Esophagus muscularis mucosa (tissue), 4 donors: ENCODE results near the gene USP24. TPM values are rescaled to one million over a fixed set of nuclear protein-coding genes. Genes with fewer than 3 reads are reported as not detected.

Experiments used
- DNase-seq: peaks from one replicate; pipeline ENCODE4 v3.0.0-alpha.2; 2017; ENCODE audit errors: extremely low spot score
- H3K27ac ChIP-seq, 4 donors: fragments of 200-600 bp; sonication (generic); replicated peaks in 1 of 4; 1 replicate in 3 of 4; 2 replicates in 1 of 4; pipeline ENCODE4 v1.5.1; 2016 to 2019; ENCODE audit warnings: mild to moderate bottlenecking in 1 of 4
- H3K27me3 ChIP-seq, 4 donors: fragments of 200-600 bp; sonication (generic); one replicate each; pipeline versions ENCODE4 v1.5.1 to v1.6.0; 2016 to 2019
- H3K36me3 ChIP-seq, 4 donors: fragments of 200-600 bp; sonication (generic); one replicate each; pipeline ENCODE4 v1.5.1; 2016 to 2019
- H3K4me1 ChIP-seq, 4 donors: fragments of 200-600 bp; sonication (generic); one replicate each; pipeline ENCODE4 v1.5.1; 2016 to 2019
- H3K4me3 ChIP-seq, 4 donors: fragments of 200-600 bp; sonication (generic); 1 replicate in 2 of 4; 2 replicates in 2 of 4; pipeline ENCODE4 v1.5.1; 2016 to 2019; ENCODE audit warnings: mild to moderate bottlenecking in 4 of 4, moderate library complexity in 1 of 4
- H3K9me3 ChIP-seq, 4 donors: fragments of 200-600 bp; sonication (generic); 1 replicate in 3 of 4; 2 replicates in 1 of 4; pipeline ENCODE4 v1.5.1; 2016 to 2019
- EP300 ChIP-seq: sonication (generic); formaldehyde crosslinking; IDR thresholded peaks from one replicate; pipeline ENCODE4 v1.6.1; 2017; ENCODE audit warnings: antibody characterized with exemption
- POLR2A ChIP-seq: fragments of 450-650 bp; IDR thresholded peaks from one replicate; pipeline ENCODE4 v1.6.1; 2017; ENCODE audit warnings: antibody characterized with exemption, moderate library complexity, mild to moderate bottlenecking, low read depth
- POLR2AphosphoS5 ChIP-seq, 2 donors: sonication (generic); formaldehyde crosslinking; IDR thresholded peaks; one replicate each; pipeline ENCODE4 v1.6.1; 2017; ENCODE audit warnings: antibody characterized with exemption in 2 of 2
- WGBS: methylation state at CpG from one replicate; pipeline ENCODE4 v1.1.5; 2018; 5-methylcytosine and 5-hydroxymethylcytosine counted together
- intact Hi-C: fragments of 100-400 bp; cut with DNase I; formaldehyde crosslinking; loops from one replicate; pipeline ENCODE4 v1.15.1; 2023
- total RNA-seq, 4 donors: library from RNA; depleted of rRNA; stranded (reverse); fragments of >200 nt; gene quantifications; one replicate each; pipeline versions ENCODE4 v1.1.0 to v1.2.1, GENCODE V29; 2016
- TF ChIP-seq, protein P1 (sequence below), 3 experiments: fragments of 200-600 bp in 2 of 3; fragments of 450-650 bp in 1 of 3; sonication (generic) in 2 of 3; IDR thresholded peaks; one replicate each; pipeline ENCODE4 v1.5.1; 2017 to 2019; ENCODE audit warnings: antibody characterized with exemption in 3 of 3, mild to moderate bottlenecking in 2 of 3, moderate library complexity in 1 of 3

USP24 gene
- total RNA-seq, 4 donors from 2014 or later: 28.3 to 45.3 (median 37.7) TPM

DNA sequence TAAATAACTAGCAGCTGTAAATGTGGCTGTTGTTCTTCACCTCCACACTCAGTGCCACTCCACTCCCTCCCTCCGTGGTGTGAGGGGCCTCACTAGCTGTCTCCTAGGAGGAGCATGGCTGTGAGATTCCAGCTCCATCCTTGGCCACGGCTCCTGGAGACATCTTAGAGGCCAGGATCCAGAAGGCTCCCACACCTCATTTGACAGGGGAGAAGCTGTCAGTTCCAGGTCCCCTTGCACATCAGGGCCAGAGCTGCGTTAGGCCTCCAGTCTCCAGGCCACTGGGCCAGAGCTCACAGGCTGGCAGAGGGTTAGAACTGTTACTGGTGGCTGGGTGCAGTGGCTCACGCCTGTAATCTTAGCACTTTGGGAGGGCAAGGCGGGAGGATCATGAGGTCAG lies 160.8 kb downstream of the USP24 start:
- intact Hi-C loops: no loop called here
- H3K4me3 ChIP-seq: no peak overlapping the region
- H3K27me3 ChIP-seq: no peaks in the 10 kb centered on the region
- no peaks in the 10 kb centered on the region for H3K36me3 ChIP-seq
- H3K27ac ChIP-seq: no peak overlapping the region
- no peak for TF ChIP-seq POLR2AphosphoS5 (IDR thresholded peaks at IDR 0.05)
- no peak for TF ChIP-seq POLR2A
- TF ChIP-seq, protein P1, sequence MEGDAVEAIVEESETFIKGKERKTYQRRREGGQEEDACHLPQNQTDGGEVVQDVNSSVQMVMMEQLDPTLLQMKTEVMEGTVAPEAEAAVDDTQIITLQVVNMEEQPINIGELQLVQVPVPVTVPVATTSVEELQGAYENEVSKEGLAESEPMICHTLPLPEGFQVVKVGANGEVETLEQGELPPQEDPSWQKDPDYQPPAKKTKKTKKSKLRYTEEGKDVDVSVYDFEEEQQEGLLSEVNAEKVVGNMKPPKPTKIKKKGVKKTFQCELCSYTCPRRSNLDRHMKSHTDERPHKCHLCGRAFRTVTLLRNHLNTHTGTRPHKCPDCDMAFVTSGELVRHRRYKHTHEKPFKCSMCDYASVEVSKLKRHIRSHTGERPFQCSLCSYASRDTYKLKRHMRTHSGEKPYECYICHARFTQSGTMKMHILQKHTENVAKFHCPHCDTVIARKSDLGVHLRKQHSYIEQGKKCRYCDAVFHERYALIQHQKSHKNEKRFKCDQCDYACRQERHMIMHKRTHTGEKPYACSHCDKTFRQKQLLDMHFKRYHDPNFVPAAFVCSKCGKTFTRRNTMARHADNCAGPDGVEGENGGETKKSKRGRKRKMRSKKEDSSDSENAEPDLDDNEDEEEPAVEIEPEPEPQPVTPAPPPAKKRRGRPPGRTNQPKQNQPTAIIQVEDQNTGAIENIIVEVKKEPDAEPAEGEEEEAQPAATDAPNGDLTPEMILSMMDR (IDR thresholded peaks at IDR 0.05): no peak
- TF ChIP-seq EP300: no peak
- H3K4me1 ChIP-seq: peaks cover 0 to 11% (median 4%) of the 10 kb centered on the region in 4 donors
- H3K9me3 ChIP-seq: no peaks in the 10 kb centered on the region
- DNase-seq: no peak
- 88% methylated on average over 5 of the region's 5 CpGs for WGBS

DNA sequence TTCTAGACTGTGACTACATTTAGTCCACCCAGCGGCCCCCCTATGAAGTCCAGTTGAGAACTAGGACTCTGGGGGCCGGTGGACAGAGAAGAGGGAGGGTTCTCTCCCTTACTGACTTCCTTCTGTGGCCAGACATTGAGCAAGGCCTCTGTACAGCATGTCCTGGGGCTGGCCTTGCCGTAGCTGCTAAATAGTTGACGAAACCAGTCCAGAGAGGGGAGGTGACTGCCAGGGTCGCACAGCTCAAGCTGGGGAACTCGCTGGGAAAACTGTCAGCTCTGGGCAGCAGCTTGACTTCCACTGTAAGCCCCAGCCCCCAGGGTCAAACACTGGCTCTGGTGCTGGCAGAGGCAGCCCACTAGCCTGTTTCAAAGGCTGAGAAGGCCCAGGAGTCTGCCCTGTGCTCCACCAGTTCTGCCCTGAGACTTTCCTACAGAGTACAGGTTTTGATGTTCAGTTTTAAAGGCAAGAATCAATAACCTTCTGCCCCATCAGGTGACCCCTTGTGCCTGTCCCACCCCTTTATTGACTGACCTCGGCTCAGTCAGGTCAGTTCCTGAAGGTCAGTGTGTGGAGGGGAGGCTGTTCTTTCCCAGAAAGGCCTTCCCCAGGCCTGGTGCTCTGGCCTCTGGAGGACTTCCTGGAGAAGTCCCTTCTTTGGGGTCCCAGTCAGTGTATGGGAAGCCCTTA lies 161.8 kb downstream of the USP24 start:
- 58% methylated on average over 3 of the region's 7 CpGs for WGBS
- H3K36me3 ChIP-seq: no peaks in the 10 kb centered on the region
- intact Hi-C loops: no loop called here
- no peak overlapping the region for H3K4me3 ChIP-seq
- peaks cover 0 to 15% (median 5%) of the 10 kb centered on the region in 4 donors for H3K4me1 ChIP-seq
- no peak overlapping the region for H3K27ac ChIP-seq
- DNase-seq: no peak
- H3K27me3 ChIP-seq: no peaks in the 10 kb centered on the region
- no peak for TF ChIP-seq EP300
- TF ChIP-seq, protein P1 (IDR thresholded peaks at IDR 0.05): no peak
- TF ChIP-seq POLR2A: no peak
- TF ChIP-seq POLR2AphosphoS5 (IDR thresholded peaks at IDR 0.05): no peak
- no peaks in the 10 kb centered on the region for H3K9me3 ChIP-seq

DNA sequence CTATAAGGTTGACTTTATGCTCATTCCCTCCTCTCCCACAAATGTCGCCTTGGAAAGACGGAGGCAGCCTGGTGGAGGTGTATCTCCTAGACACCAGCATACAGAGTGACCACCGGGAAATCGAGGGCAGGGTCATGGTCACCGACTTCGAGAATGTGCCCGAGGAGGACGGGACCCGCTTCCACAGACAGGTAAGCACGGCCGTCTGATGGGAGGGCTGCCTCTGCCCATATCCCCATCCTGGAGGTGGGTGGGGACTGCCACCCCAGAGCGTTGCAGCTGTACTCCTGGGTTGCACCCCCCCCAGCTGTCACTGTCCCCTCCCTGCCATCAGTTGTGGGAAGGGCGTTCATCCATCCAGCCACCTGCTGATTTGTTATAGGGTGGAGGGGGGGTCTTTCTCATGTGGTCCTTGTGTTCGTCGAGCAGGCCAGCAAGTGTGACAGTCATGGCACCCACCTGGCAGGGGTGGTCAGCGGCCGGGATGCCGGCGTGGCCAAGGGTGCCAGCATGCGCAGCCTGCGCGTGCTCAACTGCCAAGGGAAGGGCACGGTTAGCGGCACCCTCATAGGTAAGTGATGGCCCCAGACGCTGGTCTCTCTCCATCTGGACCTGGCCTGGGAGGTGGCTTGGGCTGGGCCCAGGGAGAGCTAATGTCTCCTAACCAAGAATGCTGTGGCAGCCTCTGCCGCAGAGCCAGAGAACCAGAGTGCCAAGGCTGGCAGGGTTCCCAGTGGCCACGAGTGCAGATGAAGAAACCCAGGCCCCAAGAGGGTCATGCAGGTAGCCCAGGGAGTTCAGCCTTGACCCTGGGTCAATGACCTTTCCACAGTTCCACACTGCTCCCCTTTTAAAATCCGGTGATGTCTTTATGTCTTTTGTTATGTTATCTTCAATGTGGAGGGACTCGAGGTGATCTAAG lies 162.7 kb downstream of the USP24 start:
- H3K27ac ChIP-seq: no peak overlapping the region
- intact Hi-C loops: no loop called here
- 92% methylated on average over 27 of the region's 29 CpGs for WGBS
- DNase-seq: no peak
- H3K27me3 ChIP-seq: no peaks in the 10 kb centered on the region
- peaks cover 0 to 15% (median 5%) of the 10 kb centered on the region in 4 donors for H3K4me1 ChIP-seq
- H3K36me3 ChIP-seq: no peaks in the 10 kb centered on the region
- no peak overlapping the region for H3K4me3 ChIP-seq
- no peaks in the 10 kb centered on the region for H3K9me3 ChIP-seq
- TF ChIP-seq POLR2AphosphoS5 (IDR thresholded peaks at IDR 0.05) (no peak), POLR2A (no peak), EP300 (no peak)
- TF ChIP-seq, protein P1 (IDR thresholded peaks at IDR 0.05): no peak

DNA sequence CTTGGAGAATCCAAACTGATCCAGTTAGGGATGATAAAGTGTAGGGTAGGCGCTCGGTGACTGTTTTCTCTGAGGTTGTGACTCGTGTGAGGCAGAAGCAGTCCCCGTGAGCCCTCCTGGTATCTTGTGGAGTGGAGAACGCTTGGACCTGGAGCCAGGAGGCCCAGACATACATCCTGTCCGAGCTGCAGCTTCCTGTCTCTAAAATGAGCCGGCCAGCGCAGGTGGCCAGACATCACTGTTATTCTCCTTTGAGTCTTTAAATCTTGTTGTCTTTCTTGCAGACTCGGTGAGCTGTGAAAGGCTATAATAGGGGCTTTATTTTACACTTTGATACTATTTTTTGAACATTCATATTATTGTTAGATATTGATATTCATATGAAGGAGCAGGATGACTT lies 163.5 kb downstream of the USP24 start:
- intact Hi-C loops: no loop called here

More for the DNA sequence above, 163.5 kb downstream of the USP24 start:
- TF ChIP-seq EP300 (no peak), POLR2A (no peak), POLR2AphosphoS5 (IDR thresholded peaks at IDR 0.05) (no peak)
- TF ChIP-seq, protein P1 (IDR thresholded peaks at IDR 0.05): no peak
- DNase-seq: no peak
- no peak overlapping the region for H3K4me3 ChIP-seq
- H3K27me3 ChIP-seq: no peaks in the 10 kb centered on the region
- 77% methylated on average over 7 of the region's 9 CpGs for WGBS
- H3K4me1 ChIP-seq: peaks cover 0 to 15% (median 5%) of the 10 kb centered on the region in 4 donors
- no peaks in the 10 kb centered on the region for H3K9me3 ChIP-seq
- no peaks in the 10 kb centered on the region for H3K36me3 ChIP-seq
- no peak overlapping the region for H3K27ac ChIP-seq
